Nephron progenitor cell (in vitro differentiated cells): ENCODE results near the gene LLGL2.

Source experiments
- DNase-seq: peaks from one replicate; pipeline ENCODE4 v3.0.0; 2021
- H3K27ac Mint-ChIP-seq: 2 replicates; pipeline ENCODE4 v1.8.0; 2021; ENCODE audit warnings: mild to moderate bottlenecking, moderate library complexity, mixed read lengths
- H3K27me3 Mint-ChIP-seq: 2 replicates; pipeline ENCODE4 v1.8.0; 2021; ENCODE audit warnings: mild to moderate bottlenecking, low read depth, mixed read lengths; ENCODE audit not compliant: poor library complexity
- H3K36me3 Mint-ChIP-seq: 2 replicates; pipeline ENCODE4 v1.8.0; 2021; ENCODE audit warnings: low read depth, mixed read lengths
- H3K4me1 Mint-ChIP-seq: 2 replicates; pipeline ENCODE4 v1.8.0; 2021; ENCODE audit warnings: mixed read lengths
- H3K4me3 Mint-ChIP-seq: 2 replicates; pipeline ENCODE4 v1.8.0; 2021; ENCODE audit warnings: mild to moderate bottlenecking, moderate library complexity, mixed read lengths
- H3K9me3 Mint-ChIP-seq: 2 replicates; pipeline ENCODE4 v1.8.0; 2021; ENCODE audit warnings: mild to moderate bottlenecking, moderate library complexity, mixed read lengths
- CTCF ChIP-seq: fragments of 200-600 bp; sonication (generic); IDR thresholded peaks from 2 replicates; pipeline ENCODE4 v1.5.0; 2021; ENCODE audit warnings: antibody characterized with exemption

The LLGL2 gene

GRCh38 chr17:75496005-75496404 lies 29.5 kb upstream of the LLGL2 start:
- no peaks in the 10 kb centered on the region for H3K27me3 Mint-ChIP-seq
- no peaks in the 10 kb centered on the region for H3K36me3 Mint-ChIP-seq
- no peak for TF ChIP-seq CTCF
- no peak for DNase-seq
- no peak overlapping the region for H3K4me3 Mint-ChIP-seq
- no peaks in the 10 kb centered on the region for H3K9me3 Mint-ChIP-seq
- no peak overlapping the region for H3K27ac Mint-ChIP-seq
- H3K4me1 Mint-ChIP-seq, result peaks cover 18% of the 10 kb centered on the region

- no peak for TF ChIP-seq CTCF
- H3K4me3 Mint-ChIP-seq, result no peak overlapping the region
- peaks cover 18% of the 10 kb centered on the region for H3K4me1 Mint-ChIP-seq
- no peaks in the 10 kb centered on the region for H3K36me3 Mint-ChIP-seq
- peak overlapping the region; percentile 80 for H3K27ac Mint-ChIP-seq
- H3K9me3 Mint-ChIP-seq, result no peaks in the 10 kb centered on the region
- no peak for DNase-seq
- no peaks in the 10 kb centered on the region for H3K27me3 Mint-ChIP-seq
Observed at GRCh38 chr17:75498039-75498725, 27.3 kb upstream of the LLGL2 start.

GRCh38 chr17:75498726-75499213 lies 26.7 kb upstream of the LLGL2 start:
- H3K4me1 Mint-ChIP-seq, result peaks cover 18% of the 10 kb centered on the region
- no peaks in the 10 kb centered on the region for H3K9me3 Mint-ChIP-seq
- no peak for TF ChIP-seq CTCF
- DNase-seq, result no peak
- H3K27me3 Mint-ChIP-seq, result no peaks in the 10 kb centered on the region
- H3K36me3 Mint-ChIP-seq, result no peaks in the 10 kb centered on the region
- no peak overlapping the region for H3K4me3 Mint-ChIP-seq
- H3K27ac Mint-ChIP-seq, result peak overlapping the region; percentile 80

- Mint-ChIP-seq H3K4me1 (peaks cover 18% of the 10 kb centered on the region), H3K27me3 (no peaks in the 10 kb centered on the region), H3K4me3 (no peak overlapping the region), H3K36me3 (no peaks in the 10 kb centered on the region), H3K27ac (peak overlapping the region; percentile 88), H3K9me3 (no peaks in the 10 kb centered on the region)
- TF ChIP-seq CTCF, result no peak
- no peak for DNase-seq
Observed at GRCh38 chr17:75499313-75500022, 26.0 kb upstream of the LLGL2 start.

- Mint-ChIP-seq H3K4me1 (peaks cover 18% of the 10 kb centered on the region), H3K27me3 (no peaks in the 10 kb centered on the region), H3K36me3 (no peaks in the 10 kb centered on the region), H3K4me3 (no peak overlapping the region), H3K9me3 (no peaks in the 10 kb centered on the region), H3K27ac (peak overlapping the region; percentile 16)
- no peak for TF ChIP-seq CTCF
- DNase-seq, result no peak
Observed at GRCh38 chr17:75500419-75501216, 24.9 kb upstream of the LLGL2 start.
